Measurements from ENCODE around the gene ADI1.

Gene ADI1

GRCh38 chr2:3519255-3520205, at the start of gene ADI1:
Gene ADI1, minus strand, starts transcription at chr2:3519531. Its CDS starts 44 bp downstream, at chr2:3519487.
- peak; percentile 94 for DNase-seq

- no peak for DNase-seq
These were observed 47.5 kb upstream of the ADI1 start for GRCh38 chr2:3566806-3567205.

- no peak for DNase-seq
These were observed 45.8 kb upstream of the ADI1 start for GRCh38 chr2:3565117-3565516.

- peak; percentile 77 for DNase-seq
These were observed 44.2 kb upstream of the ADI1 start for GRCh38 chr2:3563521-3563976.

- peak; percentile 99 for DNase-seq
These were observed 39.1 kb upstream of the ADI1 start, which contains the start of gene RNASEH1 for GRCh38 chr2:3558205-3559014. Gene RNASEH1, minus strand, starts transcription at chr2:3558333. Its CDS starts 73 bp downstream, at chr2:3558260.

GRCh38 chr2:3557639-3558204, 38.4 kb upstream of the ADI1 start:
- DNase-seq, result no peak

GRCh38 chr2:3553946-3554345, 34.6 kb upstream of the ADI1 start:
- DNase-seq, result no peak

- no peak for DNase-seq
These were observed 28.6 kb upstream of the ADI1 start for GRCh38 chr2:3547915-3548314.

GRCh38 chr2:3545788-3546478, 26.6 kb upstream of the ADI1 start:
- DNase-seq, result no peak

GRCh38 chr2:3543023-3543683, 23.8 kb upstream of the ADI1 start:
- no peak for DNase-seq

- DNase-seq, result no peak
These were observed 22.8 kb upstream of the ADI1 start for GRCh38 chr2:3542107-3542506.

GRCh38 chr2:3539836-3540235, 20.5 kb upstream of the ADI1 start:
- peak; percentile 22 for DNase-seq

GRCh38 chr2:3536682-3537632, 17.6 kb upstream of the ADI1 start:
- DNase-seq, result peak; percentile 76

GRCh38 chr2:3535794-3536681, 16.7 kb upstream of the ADI1 start:
- DNase-seq, result peak; percentile 66

- no peak for DNase-seq
These were observed 16.1 kb upstream of the ADI1 start for GRCh38 chr2:3535467-3535793.

- no peak for DNase-seq
These were observed 15.0 kb upstream of the ADI1 start for GRCh38 chr2:3534251-3534814.

GRCh38 chr2:3533836-3534235, 14.5 kb upstream of the ADI1 start:
- no peak for DNase-seq

GRCh38 chr2:3532941-3533340, 13.6 kb upstream of the ADI1 start:
- no peak for DNase-seq

- no peak for DNase-seq
These were observed 10.1 kb upstream of the ADI1 start for GRCh38 chr2:3529316-3530025.

Measured in hematopoietic multipotent progenitor cell treated with erythropoietin and hydrocortisone succinate and interleukin-3 and kit ligand, for 4 days (in vitro differentiated cells).